ENCODE measurements around the gene ELF3.

GRCh38 chr1:202016022-202016810 lies 5.8 kb downstream of the ELF3 start:
- TF ChIP-seq CTCF (IDR thresholded peaks at IDR 0.05; ENCODE audit: insufficient read depth, low read length) (no peak), POLR2AphosphoS5 (IDR thresholded peaks at IDR 0.05; ENCODE audit: low read depth) (no peak), REST (IDR thresholded peaks at IDR 0.05; ENCODE audit: insufficient replicate concordance, low read depth) (no peak), GABPA (IDR thresholded peaks at IDR 0.05; ENCODE audit: low read depth) (no peak), SPI1 (IDR thresholded peaks at IDR 0.05; ENCODE audit: borderline replicate concordance, low read depth) (no peak)

All from HL-60 (cell line).